UCSD-AML1 (cell line): ENCODE results near the gene CDH20.

Experiments used
- DNase-seq: peaks from one replicate; lab custom pipeline; 2025; ENCODE audit not compliant: unreplicated experiment; lab: John Stamatoyannopoulos, UW

CDH20 gene

GRCh38 chr18:61572084-61572655 lies 238.9 kb downstream of the CDH20 start:
- DNase-seq: no peak

GRCh38 chr18:61572871-61573270 lies 239.6 kb downstream of the CDH20 start:
- DNase-seq: no peak

DNA sequence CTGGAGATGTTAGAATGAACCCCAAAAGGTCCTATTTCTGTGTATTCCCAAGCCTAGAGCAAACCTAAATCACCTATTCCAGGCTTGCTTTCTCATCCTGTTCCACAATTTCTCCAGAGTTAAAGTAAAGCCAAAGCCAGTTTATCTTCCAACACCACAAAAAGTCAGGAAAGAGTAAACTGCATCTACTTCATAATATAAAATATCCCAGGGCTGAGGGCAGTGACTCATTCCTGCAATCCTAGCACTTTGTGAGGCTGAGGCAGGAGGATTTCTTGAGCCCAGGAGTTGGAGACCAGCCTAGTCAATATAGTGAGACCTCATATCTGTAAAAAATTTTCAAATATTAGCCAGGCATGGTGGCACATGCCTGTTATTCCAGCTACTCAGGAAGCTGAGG lies 241.4 kb downstream of the CDH20 start:
- no peak for DNase-seq

DNA sequence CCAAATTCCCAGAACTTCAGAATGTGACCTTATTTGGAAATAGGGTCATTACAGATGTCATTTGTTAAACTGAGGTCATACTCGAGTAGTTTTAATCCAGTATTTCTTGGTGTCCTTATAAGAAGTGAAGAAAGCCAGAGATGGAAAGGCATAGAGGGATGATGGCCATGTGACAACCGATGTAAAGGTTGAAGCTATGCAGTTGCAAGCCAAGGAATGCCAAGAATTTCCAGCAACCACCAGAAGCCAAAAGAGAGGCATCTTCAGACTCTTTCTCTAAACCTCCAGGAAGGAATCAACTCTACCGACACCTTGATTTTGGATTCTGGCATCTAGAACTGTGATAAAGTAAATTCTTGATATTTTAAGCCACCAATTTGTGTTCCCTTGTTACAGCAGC lies 242.2 kb downstream of the CDH20 start:
- no peak for DNase-seq

- no peak for DNase-seq
Measured at GRCh38 chr18:61578846-61579245, 245.6 kb downstream of the CDH20 start.

DNA sequence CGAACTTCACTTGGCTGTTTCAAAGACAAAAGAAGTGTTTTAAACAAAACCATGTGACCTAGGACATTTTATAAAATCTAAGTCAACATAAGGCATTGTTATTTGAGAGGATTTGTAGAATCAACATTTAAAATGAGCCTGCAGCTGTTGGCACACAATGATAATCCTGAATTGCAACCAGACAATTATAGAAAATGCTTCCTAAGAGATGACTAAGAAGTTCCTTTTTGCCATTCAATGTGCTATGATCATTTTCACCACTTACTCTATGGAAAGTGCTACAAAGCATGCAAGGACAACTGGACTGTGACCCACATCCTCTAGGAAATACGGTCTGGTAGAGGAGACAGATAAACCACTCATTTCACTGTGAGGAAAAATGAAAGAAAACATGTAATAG lies 246.4 kb downstream of the CDH20 start:
- no peak for DNase-seq

DNA sequence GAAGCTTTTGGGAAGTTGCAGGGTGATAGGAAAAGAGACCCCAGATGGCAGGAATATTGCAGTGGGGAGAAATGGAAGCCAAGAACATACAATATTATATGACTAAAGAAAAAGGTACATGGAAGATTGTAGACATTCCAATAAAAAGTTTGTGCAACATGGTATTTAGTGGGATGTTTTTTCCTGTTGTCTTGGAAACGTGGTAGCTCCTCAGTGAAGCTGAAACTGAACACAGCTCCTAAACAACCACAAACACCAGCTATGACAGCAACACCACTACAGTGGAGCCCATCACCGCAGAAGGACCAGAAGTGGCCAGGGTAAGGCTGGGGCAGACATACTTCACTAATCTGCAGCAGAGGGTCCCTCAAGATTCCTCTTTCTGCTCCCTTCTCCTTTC lies 246.8 kb downstream of the CDH20 start:
- DNase-seq: no peak

GRCh38 chr18:61581578-61582201 lies 248.5 kb downstream of the CDH20 start:
- DNase-seq: peak; percentile 71

GRCh38 chr18:61582202-61582710 lies 249.0 kb downstream of the CDH20 start:
- DNase-seq: no peak

- no peak for DNase-seq
Measured at GRCh38 chr18:61583548-61583947, 250.3 kb downstream of the CDH20 start.

- DNase-seq: no peak
Measured at GRCh38 chr18:61587865-61588264, 254.6 kb downstream of the CDH20 start.

- no peak for DNase-seq
Measured at GRCh38 chr18:61589053-61589723, 256.0 kb downstream of the CDH20 start.

- DNase-seq: no peak
Measured at GRCh38 chr18:61589724-61590065, 256.5 kb downstream of the CDH20 start.

DNA sequence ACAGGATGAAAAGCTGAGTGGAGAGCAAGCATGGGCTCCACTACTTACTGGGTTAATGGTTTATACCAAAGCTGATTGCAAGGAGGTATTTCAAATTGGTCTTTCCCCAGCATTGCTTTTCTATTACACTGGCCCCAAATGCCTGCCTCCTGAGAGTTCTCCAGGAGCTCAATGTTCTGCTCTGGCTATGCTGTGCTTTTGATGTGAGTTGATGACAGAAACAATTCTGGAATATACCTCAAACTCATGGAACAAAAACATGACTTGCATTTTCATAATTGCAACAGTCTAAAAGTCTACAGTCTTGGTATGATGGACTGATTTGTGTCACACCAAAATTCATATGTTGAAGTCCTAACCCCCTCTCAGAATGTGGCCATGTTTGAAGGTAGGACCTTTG lies 258.0 kb downstream of the CDH20 start:
- no peak for DNase-seq

- DNase-seq: no peak
Measured at GRCh38 chr18:61595615-61596251, 262.5 kb downstream of the CDH20 start.

- DNase-seq: no peak
Measured at GRCh38 chr18:61596296-61596695, 263.1 kb downstream of the CDH20 start.

GRCh38 chr18:61597316-61597715 lies 264.1 kb downstream of the CDH20 start:
- no peak for DNase-seq

- no peak for DNase-seq
Measured at GRCh38 chr18:61600422-61600821, 267.2 kb downstream of the CDH20 start.

DNA sequence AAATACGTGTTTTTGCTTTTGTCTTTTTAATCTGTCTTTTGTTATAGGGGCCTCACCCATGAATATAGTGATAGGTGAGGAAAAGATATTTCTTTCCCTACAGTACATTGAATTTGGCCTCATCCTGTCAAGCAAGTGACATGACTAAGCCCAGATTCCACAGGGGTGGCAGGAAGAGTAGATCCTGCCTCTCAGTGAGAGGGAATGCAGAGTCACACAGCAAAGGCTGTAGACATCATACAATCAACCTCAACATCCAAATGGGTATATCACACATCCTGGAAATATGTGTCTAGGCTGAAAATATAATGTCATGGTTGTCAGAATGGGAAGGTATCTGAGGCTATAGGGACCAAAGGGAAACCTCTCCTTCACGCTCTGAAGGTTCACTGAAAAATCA lies 269.6 kb downstream of the CDH20 start:
- no peak for DNase-seq
